ENCODE data around the gene HMGB4.

GRCh38 chr1:33824321-33824720 is 39.6 kb upstream of the HMGB4 start:
- TF ChIP-seq CTCF (conservative IDR thresholded peaks at IDR 0.05; ENCODE audit: low read depth, low read length) (no peak), POLR2A (IDR thresholded peaks at IDR 0.05; ENCODE audit: low read depth, low read length) (no peak), RFX5 (IDR thresholded peaks at IDR 0.05; ENCODE audit: low read depth, low read length) (no peak), NFE2L2 (IDR thresholded peaks at IDR 0.05; ENCODE audit: low read depth, low read length) (no peak), CEBPB (IDR thresholded peaks at IDR 0.05; ENCODE audit: low read depth, low read length) (no peak), FOS (IDR thresholded peaks at IDR 0.05; ENCODE audit: low read depth, low read length) (no peak), MAFK (IDR thresholded peaks at IDR 0.05; ENCODE audit: low read depth, low read length) (no peak), SMC3 (IDR thresholded peaks at IDR 0.05; ENCODE audit: low read depth, low read length) (no peak), RAD21 (IDR thresholded peaks at IDR 0.05; ENCODE audit: low read length) (no peak), USF2 (IDR thresholded peaks at IDR 0.05; ENCODE audit: low read depth, low read length) (no peak), MAZ (IDR thresholded peaks at IDR 0.05; ENCODE audit: borderline replicate concordance, low read depth, low read length) (no peak)
